Measurements from ENCODE around the gene JUP.

JUP gene

GRCh38 chr17:41739661-41740352 lies 46.7 kb downstream of the JUP start:
- ATAC-seq = peak; percentile 11; the same call in 2 of the 3 replicates
- TF ChIP-seq CREB5 (CRISPR knock-in tag; IDR thresholded peaks at IDR 0.05; ENCODE audit: low read depth) = no peak
- no peak for TF ChIP-seq ISL1 (CRISPR knock-in tag; IDR thresholded peaks at IDR 0.05)
- TF ChIP-seq TOX (CRISPR knock-in tag; IDR thresholded peaks at IDR 0.05; ENCODE audit: borderline replicate concordance) = no peak
- TF ChIP-seq PPARA (CRISPR knock-in tag; IDR thresholded peaks at IDR 0.05; ENCODE audit: borderline replicate concordance) = no peak
- no peak for TF ChIP-seq ZFP3 (CRISPR knock-in tag; IDR thresholded peaks at IDR 0.05)
- TF ChIP-seq ZNF8 (CRISPR knock-in tag; IDR thresholded peaks at IDR 0.05) = no peak
- no peak for TF ChIP-seq TCF4 (CRISPR knock-in tag; IDR thresholded peaks at IDR 0.05; ENCODE audit: borderline replicate concordance)
- no peak for TF ChIP-seq RARB (CRISPR knock-in tag; IDR thresholded peaks at IDR 0.05)
- TF ChIP-seq, protein P1, sequence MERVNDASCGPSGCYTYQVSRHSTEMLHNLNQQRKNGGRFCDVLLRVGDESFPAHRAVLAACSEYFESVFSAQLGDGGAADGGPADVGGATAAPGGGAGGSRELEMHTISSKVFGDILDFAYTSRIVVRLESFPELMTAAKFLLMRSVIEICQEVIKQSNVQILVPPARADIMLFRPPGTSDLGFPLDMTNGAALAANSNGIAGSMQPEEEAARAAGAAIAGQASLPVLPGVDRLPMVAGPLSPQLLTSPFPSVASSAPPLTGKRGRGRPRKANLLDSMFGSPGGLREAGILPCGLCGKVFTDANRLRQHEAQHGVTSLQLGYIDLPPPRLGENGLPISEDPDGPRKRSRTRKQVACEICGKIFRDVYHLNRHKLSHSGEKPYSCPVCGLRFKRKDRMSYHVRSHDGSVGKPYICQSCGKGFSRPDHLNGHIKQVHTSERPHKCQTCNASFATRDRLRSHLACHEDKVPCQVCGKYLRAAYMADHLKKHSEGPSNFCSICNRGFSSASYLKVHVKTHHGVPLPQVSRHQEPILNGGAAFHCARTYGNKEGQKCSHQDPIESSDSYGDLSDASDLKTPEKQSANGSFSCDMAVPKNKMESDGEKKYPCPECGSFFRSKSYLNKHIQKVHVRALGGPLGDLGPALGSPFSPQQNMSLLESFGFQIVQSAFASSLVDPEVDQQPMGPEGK (CRISPR knock-in tag; IDR thresholded peaks at IDR 0.05; ENCODE audit: borderline replicate concordance) = no peak
- TF ChIP-seq SNAI2 (CRISPR knock-in tag; IDR thresholded peaks at IDR 0.05) = no peak
- TF ChIP-seq OSR1 (CRISPR knock-in tag; IDR thresholded peaks at IDR 0.05) = no peak
- TF ChIP-seq ARNTL (CRISPR knock-in tag; IDR thresholded peaks at IDR 0.05; ENCODE audit: borderline replicate concordance, low read depth) = no peak
- no peak for TF ChIP-seq ZC3H10 (CRISPR knock-in tag; IDR thresholded peaks at IDR 0.05)

DNA sequence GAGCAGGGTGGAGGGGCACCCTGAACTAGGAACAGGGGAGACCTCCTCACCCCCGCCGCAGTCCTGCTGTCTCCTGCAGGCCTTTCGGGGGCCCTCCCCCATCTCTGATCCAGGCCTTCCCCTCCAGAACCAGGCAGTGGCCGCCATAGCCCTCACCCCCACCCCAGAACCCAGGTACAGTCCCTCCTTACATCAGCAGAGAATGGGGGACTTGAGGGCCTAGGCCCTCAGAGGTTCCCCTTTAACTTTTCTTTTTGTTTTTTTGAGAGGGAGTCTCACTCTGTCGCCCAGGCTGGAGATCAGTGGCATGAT lies 47.8 kb downstream of the JUP start:
- no peak for TF ChIP-seq CREB5 (CRISPR knock-in tag; IDR thresholded peaks at IDR 0.05; ENCODE audit: low read depth)
- no peak for TF ChIP-seq OSR1 (CRISPR knock-in tag; IDR thresholded peaks at IDR 0.05)
- TF ChIP-seq, protein P1 (CRISPR knock-in tag; IDR thresholded peaks at IDR 0.05; ENCODE audit: borderline replicate concordance) = no peak
- no peak for TF ChIP-seq ZC3H10 (CRISPR knock-in tag; IDR thresholded peaks at IDR 0.05)
- TF ChIP-seq, protein P2, sequence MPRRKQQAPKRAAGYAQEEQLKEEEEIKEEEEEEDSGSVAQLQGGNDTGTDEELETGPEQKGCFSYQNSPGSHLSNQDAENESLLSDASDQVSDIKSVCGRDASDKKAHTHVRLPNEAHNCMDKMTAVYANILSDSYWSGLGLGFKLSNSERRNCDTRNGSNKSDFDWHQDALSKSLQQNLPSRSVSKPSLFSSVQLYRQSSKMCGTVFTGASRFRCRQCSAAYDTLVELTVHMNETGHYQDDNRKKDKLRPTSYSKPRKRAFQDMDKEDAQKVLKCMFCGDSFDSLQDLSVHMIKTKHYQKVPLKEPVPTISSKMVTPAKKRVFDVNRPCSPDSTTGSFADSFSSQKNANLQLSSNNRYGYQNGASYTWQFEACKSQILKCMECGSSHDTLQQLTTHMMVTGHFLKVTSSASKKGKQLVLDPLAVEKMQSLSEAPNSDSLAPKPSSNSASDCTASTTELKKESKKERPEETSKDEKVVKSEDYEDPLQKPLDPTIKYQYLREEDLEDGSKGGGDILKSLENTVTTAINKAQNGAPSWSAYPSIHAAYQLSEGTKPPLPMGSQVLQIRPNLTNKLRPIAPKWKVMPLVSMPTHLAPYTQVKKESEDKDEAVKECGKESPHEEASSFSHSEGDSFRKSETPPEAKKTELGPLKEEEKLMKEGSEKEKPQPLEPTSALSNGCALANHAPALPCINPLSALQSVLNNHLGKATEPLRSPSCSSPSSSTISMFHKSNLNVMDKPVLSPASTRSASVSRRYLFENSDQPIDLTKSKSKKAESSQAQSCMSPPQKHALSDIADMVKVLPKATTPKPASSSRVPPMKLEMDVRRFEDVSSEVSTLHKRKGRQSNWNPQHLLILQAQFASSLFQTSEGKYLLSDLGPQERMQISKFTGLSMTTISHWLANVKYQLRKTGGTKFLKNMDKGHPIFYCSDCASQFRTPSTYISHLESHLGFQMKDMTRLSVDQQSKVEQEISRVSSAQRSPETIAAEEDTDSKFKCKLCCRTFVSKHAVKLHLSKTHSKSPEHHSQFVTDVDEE (CRISPR knock-in tag; IDR thresholded peaks at IDR 0.05) = no peak
- TF ChIP-seq ZNF565 (CRISPR knock-in tag; conservative IDR thresholded peaks at IDR 0.05; ENCODE audit: low read depth) = no peak
- no peak for TF ChIP-seq CSDC2 (CRISPR knock-in tag; IDR thresholded peaks at IDR 0.05)
- TF ChIP-seq RARB (CRISPR knock-in tag; IDR thresholded peaks at IDR 0.05) = no peak
- TF ChIP-seq TOX (CRISPR knock-in tag; IDR thresholded peaks at IDR 0.05; ENCODE audit: borderline replicate concordance) = no peak
- no peak for TF ChIP-seq ZNF8 (CRISPR knock-in tag; IDR thresholded peaks at IDR 0.05)
- TF ChIP-seq ISL1 (CRISPR knock-in tag; IDR thresholded peaks at IDR 0.05) = no peak
- no peak for TF ChIP-seq TCF4 (CRISPR knock-in tag; IDR thresholded peaks at IDR 0.05; ENCODE audit: borderline replicate concordance)
- TF ChIP-seq ZFP3 (CRISPR knock-in tag; IDR thresholded peaks at IDR 0.05) = no peak
- no peak for TF ChIP-seq GLIS3 (CRISPR knock-in tag; IDR thresholded peaks at IDR 0.05)
- no peak for TF ChIP-seq SNAI2 (CRISPR knock-in tag; IDR thresholded peaks at IDR 0.05)
- TF ChIP-seq ARNTL (CRISPR knock-in tag; IDR thresholded peaks at IDR 0.05; ENCODE audit: borderline replicate concordance, low read depth) = no peak
- TF ChIP-seq ZNF70 (CRISPR knock-in tag; IDR thresholded peaks at IDR 0.05) = no peak
- TF ChIP-seq ESRRG (CRISPR knock-in tag; IDR thresholded peaks at IDR 0.05) = no peak
- no peak for ATAC-seq
